Endothelial cell of umbilical vein (primary cell): ENCODE data around the gene LTBP1. TPM values are rescaled to one million over a fixed set of nuclear protein-coding genes. Genes with fewer than 3 reads are reported as not detected.

Experiments
- BruUV-seq: library from RNA; stranded (reverse); fragments of 400-500 nt; replicated peaks from 2 replicates; lab custom pipeline; 2021; lab: Mats Ljungman, UMichigan
- CTCF ChIA-PET: fragments of 300-600, 350-600 bp; sonication (Branson Sonifier 250); formaldehyde crosslinking; loops from one replicate; lab custom pipeline; 2021; ENCODE audit warnings: antibody characterized with exemption, inconsistent platforms; lab: Charles Lee
- POLR2A ChIA-PET: fragments of 300-600, 350-600 bp; sonication (Branson Sonifier 250); formaldehyde crosslinking; loops from one replicate; lab custom pipeline; 2021; ENCODE audit warnings: antibody characterized with exemption, inconsistent platforms; lab: Charles Lee
- DNase-seq: peaks from one replicate; pipeline ENCODE4 v3.0.0-alpha.2; 2011; ENCODE audit warnings: low read depth, low spot score
- FAIRE-seq: peaks from 2 replicates; lab custom pipeline; 2011; peaks lifted over from hg19 to GRCh38; lab: Jason Lieb, UNC
- H2AFZ ChIP-seq: 2 replicates; pipeline ENCODE4 v1.6.0; 2012; ENCODE audit warnings: low read depth, low read length, control low read depth, inconsistent platforms
- H3K27ac ChIP-seq: 2 replicates; pipeline ENCODE4 v1.5.1; 2011; ENCODE audit warnings: low read depth, mild to moderate bottlenecking, control low read depth, low read length, moderate library complexity; ENCODE audit not compliant: insufficient read depth
- H3K27me3 ChIP-seq, 2 experiments: 2 replicates each; pipeline versions ENCODE4 v1.6.0 to v1.6.1; 2011; ENCODE audit warnings: low read length in 2 of 2, mixed read lengths in 1 of 2; ENCODE audit not compliant: control insufficient read depth in 2 of 2, insufficient read depth in 2 of 2
- H3K36me3 ChIP-seq, 2 experiments: 2 replicates in 1 of 2; 3 replicates in 1 of 2; pipeline ENCODE4 v1.5.1; 2011; ENCODE audit warnings: low read length in 2 of 2, mild to moderate bottlenecking in 1 of 2, moderate library complexity in 1 of 2; ENCODE audit not compliant: control insufficient read depth in 2 of 2, insufficient read depth in 2 of 2; ENCODE audit errors: extremely low read depth in 1 of 2
- H3K4me1 ChIP-seq: 3 replicates; pipeline ENCODE4 v1.5.1; 2011; ENCODE audit warnings: mild to moderate bottlenecking, low read length; ENCODE audit not compliant: control insufficient read depth, insufficient read depth; ENCODE audit errors: extremely low read depth
- H3K4me2 ChIP-seq: 2 replicates; pipeline ENCODE4 v1.6.1; 2011; ENCODE audit warnings: low read length, control low read depth, mixed read lengths; ENCODE audit not compliant: insufficient read depth
- H3K4me3 ChIP-seq, 3 experiments: fragments of 200-600 bp in 1 of 3; sonication (generic), shearing (Covaris generic) in 1 of 3; replicated peaks in 1 of 3; 2 replicates each; pipeline ENCODE4 v1.5.1; 2011 to 2016; ENCODE audit warnings: control low read depth in 3 of 3, low read length in 3 of 3, mild to moderate bottlenecking in 2 of 3, inconsistent platforms in 1 of 3, low read depth in 1 of 3, moderate library complexity in 1 of 3; ENCODE audit not compliant: insufficient read depth in 1 of 3
- H3K79me2 ChIP-seq: 2 replicates; pipeline ENCODE4 v1.6.0; 2012; ENCODE audit warnings: low read length, inconsistent platforms; ENCODE audit not compliant: control insufficient read depth, insufficient read depth
- H3K9ac ChIP-seq: replicated peaks from 2 replicates; pipeline ENCODE3; 2011; ENCODE audit warnings: low read length, control low read depth; ENCODE audit not compliant: insufficient read depth; ENCODE audit errors: extremely low read depth
- H3K9me1 ChIP-seq: replicated peaks from 3 replicates; pipeline ENCODE4 v1.6.0; 2011; ENCODE audit warnings: mild to moderate bottlenecking, low read length; ENCODE audit not compliant: control insufficient read depth, insufficient read depth; ENCODE audit errors: extremely low read depth
- H3K9me3 ChIP-seq: replicated peaks from 2 replicates; pipeline ENCODE4 v1.5.1; 2012; ENCODE audit warnings: low read length, inconsistent platforms; ENCODE audit not compliant: control insufficient read depth, insufficient read depth
- H4K20me1 ChIP-seq: replicated peaks from 2 replicates; pipeline ENCODE3; 2011; ENCODE audit warnings: mild to moderate bottlenecking, low read length; ENCODE audit not compliant: control insufficient read depth, insufficient read depth; ENCODE audit errors: extremely low read depth
- CTCF ChIP-seq, 2 donors: IDR thresholded peaks; 1 replicate in 1 of 2; 2 replicates in 1 of 2; pipeline ENCODE4 v1.5.1; 2011; ENCODE audit warnings: low read length in 2 of 2, mild to moderate bottlenecking in 2 of 2, moderate library complexity in 2 of 2, control low read depth in 1 of 2, inconsistent platforms in 1 of 2, low read depth in 1 of 2; ENCODE audit not compliant: insufficient read depth in 1 of 2; ENCODE audit errors: extremely low read depth in 1 of 2
- EZH2 ChIP-seq: IDR thresholded peaks from 2 replicates; pipeline ENCODE4 v1.6.1; 2012; ENCODE audit warnings: borderline replicate concordance, low read depth, mild to moderate bottlenecking, moderate library complexity, low read length, inconsistent platforms; ENCODE audit not compliant: severe bottlenecking
- FOS ChIP-seq: IDR thresholded peaks from 2 replicates; pipeline ENCODE4 v1.6.1; 2011; ENCODE audit warnings: mild to moderate bottlenecking, low read length, moderate library complexity, borderline replicate concordance; ENCODE audit not compliant: insufficient read depth
- GATA2 ChIP-seq: IDR thresholded peaks from 2 replicates; pipeline ENCODE4 v1.7.0; 2011; ENCODE audit warnings: low read depth, mild to moderate bottlenecking, moderate library complexity, mixed read lengths, low read length; ENCODE audit not compliant: insufficient read length, insufficient read depth
- JUN ChIP-seq: IDR thresholded peaks from 2 replicates; pipeline ENCODE4 v1.6.1; 2011; ENCODE audit warnings: borderline replicate concordance, low read depth; ENCODE audit not compliant: insufficient read length, insufficient read depth
- MAX ChIP-seq: IDR thresholded peaks from 2 replicates; pipeline ENCODE4 v1.6.1; 2011; ENCODE audit not compliant: insufficient read depth, insufficient read length
- MYC ChIP-seq: IDR thresholded peaks from one replicate; pipeline ENCODE4 v1.6.1; 2011; ENCODE audit warnings: mild to moderate bottlenecking, low read depth, low read length
- POLR2A ChIP-seq: IDR thresholded peaks from 2 replicates; pipeline ENCODE4 v1.6.1; 2012; ENCODE audit warnings: low read depth, mild to moderate bottlenecking, control low read depth, low read length
- POLR2AphosphoS5 ChIP-seq: IDR thresholded peaks from 2 replicates; pipeline ENCODE4 v1.6.1; 2012; ENCODE audit warnings: low read depth, mild to moderate bottlenecking, control low read depth, low read length, moderate library complexity; ENCODE audit not compliant: insufficient read depth
- dilution Hi-C: fragments of 300-500 bp; cut with MboI; formaldehyde crosslinking; loops from one replicate; pipeline ENCODE4 v1.15.0; 2019; ENCODE audit warnings: low sequenced_read_pairs; ENCODE audit not compliant: extremely low pct_ligation_motif_present
- intact Hi-C: fragments of 100-400 bp; cut with micrococcal nuclease; formaldehyde crosslinking; loops from one replicate; pipeline ENCODE4 v1.10.0; 2022
- polyA plus RNA-seq, 4 experiments: library from polyadenylated mRNA; depleted of rRNA in 3 of 4; stranded (reverse) in 3 of 4; unstranded in 1 of 4; fragments of >200 nt; gene quantifications; 2 replicates each; pipeline versions ENCODE4 v1.2.1 to v1.2.3, GENCODE V29; 2011 to 2012; ENCODE audit warnings: missing spikeins in 1 of 4
- total RNA-seq: library from RNA; stranded (reverse); gene quantifications from 2 replicates; pipeline ENCODE4 v1.2.3, GENCODE V29; 2021

The LTBP1 gene
- total and polyA plus RNA-seq, 2 donors (not counting 3 experiments of a cell fraction or from before 2014, with no cell fraction given), result 57.4 to 68.2 TPM

- no peak overlapping the region for H2AFZ ChIP-seq
- peaks cover 21% of the 10 kb centered on the region for H3K4me1 ChIP-seq
- H3K79me2 ChIP-seq, result no peaks in the 10 kb centered on the region
- FAIRE-seq, result no peak
- TF ChIP-seq EZH2 (no peak), POLR2AphosphoS5 (no peak), MYC (no peak), POLR2A (no peak), GATA2 (no peak), FOS (no peak), CTCF (IDR thresholded peaks at IDR 0.05; ENCODE audit: extremely low read depth in 1 of 2, insufficient read depth in 1 of 2, low read depth in 1 of 2, low read length in 2 of 2) (no peak), JUN (no peak), MAX (no peak)
- H3K4me2 ChIP-seq, result no peak overlapping the region
- no peak for DNase-seq
- no peak overlapping the region for H3K27ac ChIP-seq
- dilution Hi-C loops, result no loop called here
- BruUV-seq, result no TSS peak
- no peak overlapping the region for H3K4me3 ChIP-seq
- H4K20me1 ChIP-seq, result no peaks in the 10 kb centered on the region
- POLR2A ChIA-PET, result no interaction called here
- H3K9me3 ChIP-seq, result no peaks in the 10 kb centered on the region
- H3K27me3 ChIP-seq, result no peaks in the 10 kb centered on the region
- no peaks in the 10 kb centered on the region for H3K9me1 ChIP-seq
- H3K36me3 ChIP-seq, result no peaks in the 10 kb centered on the region
- intact Hi-C loops, result no loop called here
- no peak overlapping the region for H3K9ac ChIP-seq
- CTCF ChIA-PET, result interaction anchor here (1.1 to 1.4 kb wide), 2 partner anchors 14 to 357 kb away, joined by 3 to 5 read pairs; no protein-coding TSS in a partner anchor
These were observed 137.7 kb downstream of the LTBP1 start for GRCh38 chr2:33084433-33084832.
